ENCODE data around the gene KIFAP3. TPM values are rescaled to one million over a fixed set of nuclear protein-coding genes. Genes with fewer than 3 reads are reported as not detected.
"Not testable (repeated sequence)": the region's sequence is repeated elsewhere in the genome, so short reads cannot be mapped to it uniquely, and the experiment has no call there.

Gene KIFAP3
- total RNA-seq, 1 experiment from 2014 or later, result 3.8 TPM

- Histone ChIP-seq H2BK5ac (ENCODE audit: insufficient read length, low read length) (no peak overlapping the region), H3K27me3 (ENCODE audit: insufficient read depth, low read length) (no peaks in the 10 kb centered on the region), H3K23ac (ENCODE audit: insufficient read length, low read depth, low read length) (no peak overlapping the region), H3K4ac (ENCODE audit: low read depth, low read length) (no peak overlapping the region), H2BK20ac (ENCODE audit: low read depth, low read length, poor library complexity, severe bottlenecking) (no peak overlapping the region), H3K4me2 (ENCODE audit: insufficient read depth, insufficient read length, low read length) (no peak overlapping the region), H4K91ac (ENCODE audit: insufficient read length, low read depth, low read length) (no peak overlapping the region), H4K8ac (replicated peaks; ENCODE audit: insufficient read length, low read depth, low read length) (no peak overlapping the region), H3K23me2 (ENCODE audit: insufficient read length, low read depth, low read length, poor library complexity, severe bottlenecking) (no peaks in the 10 kb centered on the region), H4K20me1 (ENCODE audit: control insufficient read depth, insufficient read depth, insufficient read length) (no peaks in the 10 kb centered on the region), H3K9me3 (ENCODE audit: control insufficient read depth, low read depth, low read length) (no peaks in the 10 kb centered on the region), H3K79me1 (ENCODE audit: insufficient read depth, low read depth, low read length, poor library complexity, severe bottlenecking) (no peaks in the 10 kb centered on the region), H3K4me1 (ENCODE audit: insufficient read depth, low read length) (no peaks in the 10 kb centered on the region), H3K9ac (ENCODE audit: extremely low read depth, insufficient read length, low read length) (no peak overlapping the region), H3K79me2 (ENCODE audit: insufficient read depth, low read length) (no peaks in the 10 kb centered on the region), H4K5ac (ENCODE audit: insufficient read length, low read depth, low read length) (no peak overlapping the region), H2BK15ac (ENCODE audit: low read depth, low read length) (no peak overlapping the region), H2AK5ac (ENCODE audit: insufficient read length, low read length) (no peak overlapping the region), H2BK12ac (ENCODE audit: insufficient read length, low read depth, low read length) (no peak overlapping the region), H3K14ac (ENCODE audit: insufficient read depth, low read length) (no peak overlapping the region), H3K56ac (ENCODE audit: insufficient read length, low read depth, low read length) (no peak overlapping the region), H3T11ph (ENCODE audit: low read length) (no peak overlapping the region), H3K18ac (ENCODE audit: insufficient read length, low read depth, low read length) (no peak overlapping the region), H3K27ac (ENCODE audit: insufficient read length, low read depth, low read length) (no peak overlapping the region), H2AFZ (ENCODE audit: low read length) (no peak overlapping the region), H2BK120ac (ENCODE audit: low read depth, low read length, poor library complexity, severe bottlenecking) (no peak overlapping the region)
- TF ChIP-seq CTCF (conservative IDR thresholded peaks at IDR 0.05), result no peak
- WGBS (ENCODE audit: extremely low coverage, insufficient read length, low lambda C conversion rate), result no CpG with 5 or more reads among the region's 2 CpGs
- peaks cover 2 to 3% of the 10 kb centered on the region in 2 experiments; a peak in 2 of 5 replicates for H3K9me3 Mint-ChIP-seq
- H3K27me3 Mint-ChIP-seq (ENCODE audit: low read depth), result peaks cover 6% of the 10 kb centered on the region
- H3K4me3 Mint-ChIP-seq, result no peak overlapping the region
- no peak overlapping the region for H3K27ac Mint-ChIP-seq
- no peaks in the 10 kb centered on the region for H3K36me3 Mint-ChIP-seq (ENCODE audit: insufficient read depth in 1 of 3, low read depth in 3 of 3)
- H3K4me1 Mint-ChIP-seq, result no peaks in the 10 kb centered on the region
- DNase-seq, result no peak
These were observed 64.9 kb downstream of the KIFAP3 start for GRCh38 chr1:170009551-170009950.

GRCh38 chr1:170008745-170009144, 65.8 kb downstream of the KIFAP3 start:
- H3K36me3 Mint-ChIP-seq (ENCODE audit: insufficient read depth in 1 of 3, low read depth in 3 of 3); H3K4me1 ChIP-seq (ENCODE audit: insufficient read depth, low read length); H3K23me2 ChIP-seq (ENCODE audit: insufficient read length, low read depth, low read length, poor library complexity, severe bottlenecking); H3K27ac ChIP-seq (ENCODE audit: insufficient read length, low read depth, low read length); H2BK20ac ChIP-seq (ENCODE audit: low read depth, low read length, poor library complexity, severe bottlenecking); DNase-seq; H2AFZ ChIP-seq (ENCODE audit: low read length); H3K79me1 ChIP-seq (ENCODE audit: insufficient read depth, low read depth, low read length, poor library complexity, severe bottlenecking); H3K9me3 Mint-ChIP-seq; H3T11ph ChIP-seq (ENCODE audit: low read length); H4K91ac ChIP-seq (ENCODE audit: insufficient read length, low read depth, low read length); H3K18ac ChIP-seq (ENCODE audit: insufficient read length, low read depth, low read length); H3K27me3 ChIP-seq (ENCODE audit: insufficient read depth, low read length); H2BK15ac ChIP-seq (ENCODE audit: low read depth, low read length); H3K27ac Mint-ChIP-seq; H2BK120ac ChIP-seq (ENCODE audit: low read depth, low read length, poor library complexity, severe bottlenecking); H3K79me2 ChIP-seq (ENCODE audit: insufficient read depth, low read length); H2AK5ac ChIP-seq (ENCODE audit: insufficient read length, low read length); H2BK5ac ChIP-seq (ENCODE audit: insufficient read length, low read length); H3K9ac ChIP-seq (ENCODE audit: extremely low read depth, insufficient read length, low read length); H3K9me3 ChIP-seq (ENCODE audit: control insufficient read depth, low read depth, low read length); H3K4me3 Mint-ChIP-seq; H2BK12ac ChIP-seq (ENCODE audit: insufficient read length, low read depth, low read length); H3K14ac ChIP-seq (ENCODE audit: insufficient read depth, low read length); H4K8ac ChIP-seq (replicated peaks; ENCODE audit: insufficient read length, low read depth, low read length); H3K56ac ChIP-seq (ENCODE audit: insufficient read length, low read depth, low read length); H3K23ac ChIP-seq (ENCODE audit: insufficient read length, low read depth, low read length); H4K5ac ChIP-seq (ENCODE audit: insufficient read length, low read depth, low read length); H4K20me1 ChIP-seq (ENCODE audit: control insufficient read depth, insufficient read depth, insufficient read length); H3K4me2 ChIP-seq (ENCODE audit: insufficient read depth, insufficient read length, low read length); H3K4ac ChIP-seq (ENCODE audit: low read depth, low read length); H3K4me1 Mint-ChIP-seq: not testable (repeated sequence)
- whole genome bisulfite sequencing (ENCODE audit: extremely low coverage, insufficient read length, low lambda C conversion rate), result no CpG with 5 or more reads among the region's 2 CpGs
- peaks cover 12% of the 10 kb centered on the region for H3K27me3 Mint-ChIP-seq (ENCODE audit: low read depth)

Data from H9 (cell line).